ENCODE data around the gene OGFOD2.

Gene OGFOD2

GRCh38 chr12:122994781-122995502, 19.9 kb downstream of the OGFOD2 start:
- H3K36me3 ChIP-seq (ENCODE audit: insufficient read depth), result no peaks in the 10 kb centered on the region
- H3K4me2 ChIP-seq, result no peak overlapping the region
- peaks cover 24% of the 10 kb centered on the region for H3K4me1 ChIP-seq (ENCODE audit: low read depth, poor library complexity, severe bottlenecking)
- no peak overlapping the region for H3K4me3 ChIP-seq (IDR thresholded peaks at IDR 0.05; ENCODE audit: insufficient read depth, low read depth, low read length)
- no peaks in the 10 kb centered on the region for H3K79me2 ChIP-seq (ENCODE audit: insufficient read depth, low read depth)
- no peak overlapping the region for H2AFZ ChIP-seq (ENCODE audit: low read depth)
- no peak overlapping the region for H3K9ac ChIP-seq
- no peak overlapping the region for H3K27ac ChIP-seq
- H3K27me3 ChIP-seq (ENCODE audit: insufficient read depth, low read depth), result no peaks in the 10 kb centered on the region
- no peak for TF ChIP-seq CTCF (conservative IDR thresholded peaks at IDR 0.05; ENCODE audit: low read depth, low read length)
- no peaks in the 10 kb centered on the region for H4K20me1 ChIP-seq (ENCODE audit: insufficient read depth)

- Histone ChIP-seq H3K9ac (no peak overlapping the region), H3K79me2 (ENCODE audit: insufficient read depth, low read depth) (no peaks in the 10 kb centered on the region), H3K4me1 (ENCODE audit: low read depth, poor library complexity, severe bottlenecking) (peaks cover 25% of the 10 kb centered on the region), H3K27me3 (ENCODE audit: insufficient read depth, low read depth) (no peaks in the 10 kb centered on the region), H3K4me3 (IDR thresholded peaks at IDR 0.05; ENCODE audit: insufficient read depth, low read depth, low read length) (no peak overlapping the region), H2AFZ (ENCODE audit: low read depth) (no peak overlapping the region), H3K27ac (no peak overlapping the region), H3K36me3 (ENCODE audit: insufficient read depth) (no peaks in the 10 kb centered on the region), H4K20me1 (ENCODE audit: insufficient read depth) (no peaks in the 10 kb centered on the region), H3K4me2 (no peak overlapping the region)
- TF ChIP-seq CTCF (conservative IDR thresholded peaks at IDR 0.05; ENCODE audit: low read depth, low read length), result no peak
Observed at GRCh38 chr12:122995503-122996187, 20.6 kb downstream of the OGFOD2 start.

- no peak overlapping the region for H3K4me3 ChIP-seq (IDR thresholded peaks at IDR 0.05; ENCODE audit: insufficient read depth, low read depth, low read length)
- H3K4me2 ChIP-seq, result no peak overlapping the region
- H3K4me1 ChIP-seq (ENCODE audit: low read depth, poor library complexity, severe bottlenecking), result peaks cover 25% of the 10 kb centered on the region
- no peak for TF ChIP-seq CTCF (conservative IDR thresholded peaks at IDR 0.05; ENCODE audit: low read depth, low read length)
- H3K27me3 ChIP-seq (ENCODE audit: insufficient read depth, low read depth), result no peaks in the 10 kb centered on the region
- no peak overlapping the region for H3K27ac ChIP-seq
- H3K79me2 ChIP-seq (ENCODE audit: insufficient read depth, low read depth), result no peaks in the 10 kb centered on the region
- no peaks in the 10 kb centered on the region for H4K20me1 ChIP-seq (ENCODE audit: insufficient read depth)
- H3K36me3 ChIP-seq (ENCODE audit: insufficient read depth), result no peaks in the 10 kb centered on the region
- H3K9ac ChIP-seq, result no peak overlapping the region
- H2AFZ ChIP-seq (ENCODE audit: low read depth), result no peak overlapping the region
Observed at GRCh38 chr12:122996188-122996601, 21.2 kb downstream of the OGFOD2 start.

GRCh38 chr12:122996621-122997342, 21.7 kb downstream of the OGFOD2 start:
- Histone ChIP-seq H3K4me3 (IDR thresholded peaks at IDR 0.05; ENCODE audit: insufficient read depth, low read depth, low read length) (no peak overlapping the region), H3K4me2 (no peak overlapping the region), H3K27ac (no peak overlapping the region), H3K4me1 (ENCODE audit: low read depth, poor library complexity, severe bottlenecking) (peaks cover 25% of the 10 kb centered on the region), H3K27me3 (ENCODE audit: insufficient read depth, low read depth) (no peaks in the 10 kb centered on the region), H3K9ac (no peak overlapping the region), H3K79me2 (ENCODE audit: insufficient read depth, low read depth) (no peaks in the 10 kb centered on the region), H3K36me3 (ENCODE audit: insufficient read depth) (no peaks in the 10 kb centered on the region), H2AFZ (ENCODE audit: low read depth) (no peak overlapping the region), H4K20me1 (ENCODE audit: insufficient read depth) (no peaks in the 10 kb centered on the region)
- no peak for TF ChIP-seq CTCF (conservative IDR thresholded peaks at IDR 0.05; ENCODE audit: low read depth, low read length)

Data from KMS-11 (cell line).